Urinary bladder (tissue), 4 donors: ENCODE results near the gene MED4. TPM values are rescaled to one million over a fixed set of nuclear protein-coding genes. Genes with fewer than 3 reads are reported as not detected.

Experiments used
- DNase-seq: peaks from one replicate; pipeline ENCODE4 v3.0.0-alpha.2; 2015; ENCODE audit errors: extremely low spot score
- H3K27ac ChIP-seq: one replicate; pipeline ENCODE4 v1.5.1; 2013; ENCODE audit warnings: low read depth, mild to moderate bottlenecking, moderate library complexity
- H3K36me3 ChIP-seq: one replicate; pipeline ENCODE4 v1.6.1; 2013; ENCODE audit warnings: mild to moderate bottlenecking, moderate library complexity; ENCODE audit not compliant: insufficient read depth
- H3K4me1 ChIP-seq: one replicate; pipeline ENCODE4 v1.6.1; 2013; ENCODE audit warnings: mild to moderate bottlenecking, moderate library complexity; ENCODE audit not compliant: insufficient read depth
- H3K4me3 ChIP-seq: one replicate; pipeline ENCODE4 v1.5.1; 2013; ENCODE audit warnings: low read depth, low read length
- WGBS: extraction: QIAGEN DNeasy Blood & Tissue Kit; methylation state at CpG from one replicate; pipeline ENCODE4 v1.1.7; 2013; 5-methylcytosine and 5-hydroxymethylcytosine counted together
- polyA plus RNA-seq: library from polyadenylated mRNA; stranded (reverse); fragments of 200-250 nt; gene quantifications from one replicate; pipeline ENCODE4 v1.2.3, GENCODE V29; 2013
- small RNA-seq: library from RNA; depleted of rRNA; stranded (forward); fragments of <200 nt; gene quantifications from one replicate; pipeline ENCODE3, GENCODE V24; 2014
- total RNA-seq: library from RNA; depleted of rRNA; stranded (reverse); fragments of >200 nt; gene quantifications from one replicate; pipeline ENCODE4 v1.2.3, GENCODE V29; 2014
- donor health status: healthy with polysubstance abuse.
- donor health status: healthy.

Gene MED4
- total and polyA plus RNA-seq, 2 donors, result 52.4 to 56.3 TPM

DNA sequence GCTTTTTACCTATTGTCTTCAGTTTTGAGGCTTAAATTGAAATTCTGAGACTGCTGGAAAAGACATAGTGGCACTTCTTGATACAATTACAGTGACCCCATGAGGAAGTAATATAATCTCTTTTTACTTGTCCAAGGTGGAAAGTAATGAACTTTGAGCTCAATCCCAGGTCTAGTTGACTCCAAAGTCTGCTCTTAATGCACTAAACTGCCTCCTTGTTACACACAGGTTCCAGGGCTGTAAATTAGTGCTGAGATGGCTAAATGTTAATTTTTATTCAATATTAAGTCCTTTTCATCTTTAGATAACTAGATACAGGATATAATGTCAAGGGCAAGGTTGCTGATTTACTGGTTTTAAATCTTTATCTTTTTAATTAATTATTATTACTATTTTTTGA lies 54.9 kb downstream of the MED4 start:
- no peak overlapping the region for H3K27ac ChIP-seq
- no peaks in the 10 kb centered on the region for H3K36me3 ChIP-seq
- H3K4me1 ChIP-seq, result no peaks in the 10 kb centered on the region
- DNase-seq, result no peak
- no peak overlapping the region for H3K4me3 ChIP-seq

DNA sequence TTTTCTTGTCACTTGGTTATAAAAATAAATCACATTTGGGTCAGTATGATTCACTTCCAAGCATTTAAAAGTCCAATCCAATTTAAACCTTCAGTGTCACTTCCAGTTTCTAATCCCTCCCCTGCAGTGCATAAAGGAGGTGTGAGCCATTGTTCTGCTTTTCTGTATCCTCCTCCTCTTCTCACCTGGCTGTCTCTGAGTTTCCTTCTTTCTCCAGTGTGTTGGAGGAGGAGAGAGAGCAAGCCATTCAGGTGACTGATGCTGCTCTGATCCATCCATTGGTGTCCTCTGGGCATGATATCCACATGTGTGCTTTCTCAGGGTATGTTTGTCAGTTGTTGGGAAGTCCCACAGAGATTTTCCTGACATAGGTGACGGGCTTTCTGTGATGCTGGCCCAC lies 56.1 kb downstream of the MED4 start:
- WGBS, result 92% methylated on average over 1 of the region's 1 CpG
- no peak for DNase-seq
- no peaks in the 10 kb centered on the region for H3K36me3 ChIP-seq
- H3K4me1 ChIP-seq, result no peaks in the 10 kb centered on the region
- no peak overlapping the region for H3K4me3 ChIP-seq
- no peak overlapping the region for H3K27ac ChIP-seq

DNA sequence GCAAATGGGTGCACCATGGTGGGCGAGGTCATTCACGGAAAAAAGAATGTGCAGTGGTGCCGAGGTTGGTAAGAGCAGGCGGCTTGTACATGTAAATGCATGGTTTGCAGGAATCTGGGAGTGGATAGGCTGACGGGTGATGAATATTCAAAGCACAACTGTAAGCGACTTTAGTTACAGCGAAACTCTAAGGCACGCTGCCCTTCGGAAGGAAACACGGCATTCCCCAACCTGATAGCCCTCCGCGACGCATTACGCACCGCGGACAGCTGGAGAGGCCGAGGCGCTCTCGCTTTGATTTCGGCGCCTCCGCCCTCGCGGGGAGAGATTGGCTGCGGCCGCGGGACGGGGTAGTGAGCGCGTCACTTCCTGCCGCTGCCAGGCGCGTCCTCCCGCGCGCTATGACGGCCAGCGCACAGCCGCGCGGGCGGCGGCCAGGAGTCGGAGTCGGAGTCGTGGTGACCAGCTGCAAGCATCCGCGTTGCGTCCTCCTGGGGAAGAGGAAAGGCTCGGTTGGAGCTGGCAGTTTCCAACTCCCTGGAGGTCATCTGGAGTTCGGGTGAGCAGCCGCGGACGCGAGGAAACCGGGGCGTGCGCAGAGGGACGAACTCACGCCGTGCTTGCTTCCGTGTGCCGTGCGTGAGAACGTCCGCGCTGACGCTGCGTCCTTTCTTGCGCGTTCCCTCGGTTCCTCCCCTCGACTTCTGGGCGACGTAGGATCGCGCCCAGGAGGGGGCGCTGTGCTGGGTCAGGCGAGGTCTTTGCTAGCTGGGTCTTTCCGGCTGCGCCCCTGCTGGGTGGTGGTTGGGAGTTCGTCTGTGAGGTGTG lies 57.3 kb downstream of the MED4 start, which contains the start of gene NUDT15:
TSS of gene NUDT15 (plus strand) at position 381 of the 828 bp plus-strand sequence. CDS start at position 402, 21 bp downstream.
- Histone ChIP-seq H3K4me3 (peak within 1 kb of the TSS; percentile 56), H3K27ac (peak within 1 kb of the TSS; percentile 97), H3K4me1 (no peaks in the 10 kb centered on the region), H3K36me3 (no peaks in the 10 kb centered on the region)
- under 1% methylated on average over 82 of the region's 82 CpGs for WGBS
- DNase-seq, result peak; percentile 92

DNA sequence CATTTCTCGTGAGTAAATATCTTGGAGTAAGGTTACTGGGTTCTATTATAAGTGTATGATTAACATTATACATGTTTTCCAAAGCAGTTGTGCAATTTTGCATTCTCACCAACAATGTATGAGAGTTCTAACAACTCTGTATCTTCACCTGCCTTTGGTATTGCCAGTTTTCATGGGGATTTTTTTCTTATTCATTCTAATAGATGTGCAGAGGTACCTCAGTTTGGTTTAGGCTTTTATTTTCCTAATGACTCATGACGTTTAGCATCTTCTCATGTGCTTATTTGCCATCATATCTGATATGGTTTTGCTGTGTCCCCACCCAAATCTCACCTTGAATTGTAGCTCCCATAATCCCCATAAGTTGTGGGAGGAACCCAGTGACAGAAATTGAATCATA lies 65.0 kb downstream of the MED4 start:
- no peak overlapping the region for H3K4me3 ChIP-seq
- no peak overlapping the region for H3K27ac ChIP-seq
- DNase-seq, result no peak
- peaks cover 10% of the 10 kb centered on the region for H3K36me3 ChIP-seq
- 91% methylated on average over 2 of the region's 2 CpGs for WGBS
- no peaks in the 10 kb centered on the region for H3K4me1 ChIP-seq

DNA sequence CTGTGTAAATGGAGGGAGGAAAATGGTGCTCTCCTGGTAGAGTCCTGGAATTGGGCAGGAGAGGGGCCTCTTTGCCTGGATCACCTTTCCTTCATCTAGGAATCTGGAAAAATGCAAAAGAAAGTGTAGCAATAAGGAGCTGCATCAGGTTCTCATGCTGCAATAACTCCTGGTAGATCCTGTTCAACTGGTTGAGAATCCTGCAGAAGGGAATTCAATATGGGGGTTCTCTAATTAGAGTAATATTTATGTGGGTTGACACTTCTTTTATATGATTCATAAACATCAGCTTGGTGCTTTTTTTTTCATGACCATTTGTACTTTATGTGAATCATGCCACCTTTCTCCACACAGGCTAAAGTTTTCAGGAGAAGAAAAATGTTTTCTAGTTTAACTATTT lies 66.8 kb downstream of the MED4 start:
- Histone ChIP-seq H3K4me3 (no peak overlapping the region), H3K4me1 (no peaks in the 10 kb centered on the region), H3K27ac (no peak overlapping the region), H3K36me3 (peaks cover 10% of the 10 kb centered on the region)
- no peak for DNase-seq

Small RNAs within 50 kb of the gene (small RNA-seq; reads per million reads assigned to genes)
- gene POLR2KP2, result not detected

Other genes with a start within 250 kb of the MED4 start
- 70.4 TPM for gene SUCLA2, start 93.8 kb downstream of the MED4 start, total RNA-seq
- 55.6 TPM for gene SUCLA2, start 93.8 kb downstream of the MED4 start, polyA plus RNA-seq
- gene NUDT15, start 57.4 kb downstream of the MED4 start, total RNA-seq, result 15.3 TPM
- gene NUDT15, start 57.4 kb downstream of the MED4 start, polyA plus RNA-seq, result 9.9 TPM
- 509 TPM for gene ITM2B, start 138.1 kb upstream of the MED4 start, total RNA-seq
- gene ITM2B, start 138.1 kb upstream of the MED4 start, polyA plus RNA-seq, result 657 TPM
- gene RB1, start 208.6 kb upstream of the MED4 start, total RNA-seq, result 81.6 TPM
- gene RB1, start 208.6 kb upstream of the MED4 start, polyA plus RNA-seq, result 19.7 TPM